ENCODE results near the gene IFT52. TPM values are rescaled to one million over a fixed set of nuclear protein-coding genes. Genes with fewer than 3 reads are reported as not detected.

IFT52 gene, protein sequence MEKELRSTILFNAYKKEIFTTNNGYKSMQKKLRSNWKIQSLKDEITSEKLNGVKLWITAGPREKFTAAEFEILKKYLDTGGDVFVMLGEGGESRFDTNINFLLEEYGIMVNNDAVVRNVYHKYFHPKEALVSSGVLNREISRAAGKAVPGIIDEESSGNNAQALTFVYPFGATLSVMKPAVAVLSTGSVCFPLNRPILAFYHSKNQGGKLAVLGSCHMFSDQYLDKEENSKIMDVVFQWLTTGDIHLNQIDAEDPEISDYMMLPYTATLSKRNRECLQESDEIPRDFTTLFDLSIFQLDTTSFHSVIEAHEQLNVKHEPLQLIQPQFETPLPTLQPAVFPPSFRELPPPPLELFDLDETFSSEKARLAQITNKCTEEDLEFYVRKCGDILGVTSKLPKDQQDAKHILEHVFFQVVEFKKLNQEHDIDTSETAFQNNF
- 37.5 and 55.8 TPM in 2 replicates for total RNA-seq (ENCODE audit: low replicate concordance)

GRCh38 chr20:43590392-43591303 lies at the start of gene IFT52:
Gene IFT52, plus strand, starts transcription at chr20:43590937. Its CDS starts 3,762 bp downstream, at chr20:43594699.
- peak within 1 kb of the TSS; percentile 95 for H3K4me3 ChIP-seq (ENCODE audit: low read depth, low read length)
- peak; percentile 91 for DNase-seq (ENCODE audit: low read depth)
- TF ChIP-seq, protein P1, sequence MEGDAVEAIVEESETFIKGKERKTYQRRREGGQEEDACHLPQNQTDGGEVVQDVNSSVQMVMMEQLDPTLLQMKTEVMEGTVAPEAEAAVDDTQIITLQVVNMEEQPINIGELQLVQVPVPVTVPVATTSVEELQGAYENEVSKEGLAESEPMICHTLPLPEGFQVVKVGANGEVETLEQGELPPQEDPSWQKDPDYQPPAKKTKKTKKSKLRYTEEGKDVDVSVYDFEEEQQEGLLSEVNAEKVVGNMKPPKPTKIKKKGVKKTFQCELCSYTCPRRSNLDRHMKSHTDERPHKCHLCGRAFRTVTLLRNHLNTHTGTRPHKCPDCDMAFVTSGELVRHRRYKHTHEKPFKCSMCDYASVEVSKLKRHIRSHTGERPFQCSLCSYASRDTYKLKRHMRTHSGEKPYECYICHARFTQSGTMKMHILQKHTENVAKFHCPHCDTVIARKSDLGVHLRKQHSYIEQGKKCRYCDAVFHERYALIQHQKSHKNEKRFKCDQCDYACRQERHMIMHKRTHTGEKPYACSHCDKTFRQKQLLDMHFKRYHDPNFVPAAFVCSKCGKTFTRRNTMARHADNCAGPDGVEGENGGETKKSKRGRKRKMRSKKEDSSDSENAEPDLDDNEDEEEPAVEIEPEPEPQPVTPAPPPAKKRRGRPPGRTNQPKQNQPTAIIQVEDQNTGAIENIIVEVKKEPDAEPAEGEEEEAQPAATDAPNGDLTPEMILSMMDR (IDR thresholded peaks at IDR 0.05; ENCODE audit: insufficient read depth, low read length) = no peak

DNA sequence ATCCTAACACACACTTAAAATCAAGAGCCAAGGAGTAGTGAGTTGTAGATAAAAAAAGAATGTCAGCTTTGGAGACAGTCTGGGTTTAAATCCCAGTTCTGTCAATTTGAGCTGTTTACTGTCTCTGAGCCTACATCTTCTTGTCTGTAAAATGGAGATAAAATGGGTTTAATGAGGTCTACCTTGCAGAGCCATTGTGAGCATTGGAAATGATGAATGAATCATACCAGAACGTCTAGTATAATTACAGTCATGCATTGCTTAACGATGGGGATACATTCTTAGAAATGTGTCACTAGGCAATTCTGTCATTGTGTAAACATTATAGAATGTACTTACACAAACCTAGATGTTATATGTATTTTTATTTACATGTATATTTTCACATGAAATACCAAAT lies 49.5 kb upstream of the IFT52 start:
- TF ChIP-seq, protein P1 (IDR thresholded peaks at IDR 0.05; ENCODE audit: insufficient read depth, low read length) = no peak
- H3K4me3 ChIP-seq (ENCODE audit: low read depth, low read length) = no peak overlapping the region
- DNase-seq (ENCODE audit: low read depth) = peak; percentile 21

- DNase-seq (ENCODE audit: low read depth) = no peak
- TF ChIP-seq, protein P1 (IDR thresholded peaks at IDR 0.05; ENCODE audit: insufficient read depth, low read length) = no peak
Measured at GRCh38 chr20:43542161-43542560, 48.6 kb upstream of the IFT52 start.

DNA sequence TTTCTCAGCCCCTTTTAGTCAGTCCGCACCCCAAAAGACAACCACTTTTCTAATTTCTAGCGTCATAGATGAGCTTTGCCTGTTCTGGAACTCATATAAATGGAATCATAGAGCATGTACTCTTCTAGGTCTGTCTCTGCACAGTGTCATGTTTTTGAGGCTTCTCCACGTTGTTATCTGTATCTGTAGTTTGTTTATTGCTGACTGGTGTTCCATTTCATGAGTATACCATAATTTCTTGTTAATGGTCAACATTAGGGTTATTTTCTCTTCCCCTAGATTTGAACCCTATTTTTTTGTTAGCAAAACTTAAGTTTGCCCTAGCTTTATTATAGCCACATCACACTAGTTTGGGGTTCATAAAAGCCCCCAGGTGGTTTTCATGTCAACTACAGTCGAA lies 48.1 kb upstream of the IFT52 start:
- TF ChIP-seq, protein P1 (IDR thresholded peaks at IDR 0.05; ENCODE audit: insufficient read depth, low read length) = no peak
- no peak for DNase-seq (ENCODE audit: low read depth)
- H3K4me3 ChIP-seq (ENCODE audit: low read depth, low read length) = no peak overlapping the region

More at GRCh38 chr20:43542161-43542560, 48.6 kb upstream of the IFT52 start:
- H3K4me3 ChIP-seq (ENCODE audit: low read depth, low read length) = no peak overlapping the region

DNA sequence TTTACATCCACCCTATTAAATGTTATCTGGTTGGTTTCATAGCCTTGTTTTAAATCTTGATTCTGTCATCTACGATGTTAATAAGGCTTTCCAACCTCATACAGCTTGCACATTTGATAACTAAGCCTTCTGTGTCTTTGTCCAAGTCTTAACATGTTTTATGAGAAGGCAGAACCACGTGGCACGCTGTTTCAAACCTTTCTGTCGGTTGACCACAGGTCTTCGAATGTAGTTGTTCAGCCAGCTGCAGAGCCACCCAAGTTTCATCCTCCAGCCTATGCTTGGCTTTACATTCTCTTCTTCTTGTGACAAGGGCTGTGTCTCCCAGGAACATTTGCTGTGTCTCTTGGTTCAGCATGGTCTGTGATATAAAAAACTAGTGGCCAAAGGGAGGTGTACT lies 47.6 kb upstream of the IFT52 start:
- H3K4me3 ChIP-seq (ENCODE audit: low read depth, low read length) = no peak overlapping the region
- no peak for DNase-seq (ENCODE audit: low read depth)
- TF ChIP-seq, protein P1 (IDR thresholded peaks at IDR 0.05; ENCODE audit: insufficient read depth, low read length) = no peak

GRCh38 chr20:43544501-43544900 lies 46.2 kb upstream of the IFT52 start:
- DNase-seq (ENCODE audit: low read depth) = no peak
- TF ChIP-seq, protein P1 (IDR thresholded peaks at IDR 0.05; ENCODE audit: insufficient read depth, low read length) = no peak
- no peak overlapping the region for H3K4me3 ChIP-seq (ENCODE audit: low read depth, low read length)
